ENCODE data around the gene NR1I2. TPM values are rescaled to one million over a fixed set of nuclear protein-coding genes. Genes with fewer than 3 reads are reported as not detected.

NR1I2 gene
- total and polyA plus RNA-seq, 2 donors (not counting 3 experiments of a cell fraction or from before 2014, with no cell fraction given) = 0.03 TPM; not detected in 1

DNA sequence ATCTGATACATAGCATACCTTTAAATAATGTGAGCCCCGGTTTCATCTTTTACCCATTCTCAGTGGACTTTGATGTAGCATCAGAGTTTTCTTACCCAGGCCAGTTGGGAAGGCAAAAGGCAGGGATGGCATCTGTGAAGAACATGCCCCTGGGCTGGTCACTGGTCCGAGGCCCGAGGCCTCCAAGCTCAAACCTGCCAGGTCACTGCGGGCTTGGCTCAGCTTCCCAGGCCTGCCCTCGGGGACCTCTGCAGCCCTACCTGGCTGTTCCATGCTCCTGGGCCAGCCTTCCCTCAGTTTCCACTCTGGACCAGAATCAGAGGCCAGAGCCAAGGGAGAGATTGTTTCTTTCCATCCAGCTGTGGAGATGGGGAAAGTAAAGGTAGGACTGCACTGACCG is 26.9 kb downstream of the NR1I2 start:
- intact Hi-C loops (cut with micrococcal nuclease) (no loop called here), dilution Hi-C loops (cut with MboI; ENCODE audit: extremely low pct_ligation_motif_present, low sequenced_read_pairs) (no loop called here)
- no peak overlapping the region for H3K9ac ChIP-seq (replicated peaks; ENCODE audit: extremely low read depth, insufficient read depth, low read length)
- CTCF ChIA-PET = interaction anchor here (1.0 to 1.4 kb wide), 3 partner anchors 9 to 11 kb away, joined by 3 to 6 read pairs (median 4); no protein-coding TSS in a partner anchor
- H3K27me3 ChIP-seq (ENCODE audit: control insufficient read depth in 2 of 2, insufficient read depth in 2 of 2, low read length in 2 of 2) = no peaks in the 10 kb centered on the region
- no peak overlapping the region for H2AFZ ChIP-seq (ENCODE audit: low read depth, low read length)
- FAIRE-seq = no peak
- H3K79me2 ChIP-seq (ENCODE audit: control insufficient read depth, insufficient read depth, low read length) = no peaks in the 10 kb centered on the region
- no peak for DNase-seq (ENCODE audit: low read depth, low spot score)
- TF ChIP-seq, protein P1, sequence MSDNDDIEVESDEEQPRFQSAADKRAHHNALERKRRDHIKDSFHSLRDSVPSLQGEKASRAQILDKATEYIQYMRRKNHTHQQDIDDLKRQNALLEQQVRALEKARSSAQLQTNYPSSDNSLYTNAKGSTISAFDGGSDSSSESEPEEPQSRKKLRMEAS (IDR thresholded peaks at IDR 0.05; ENCODE audit: insufficient read depth, insufficient read length) = no peak
- no peaks in the 10 kb centered on the region for H3K36me3 ChIP-seq (ENCODE audit: control insufficient read depth in 2 of 2, extremely low read depth in 1 of 2, insufficient read depth in 2 of 2, low read length in 2 of 2)
- POLR2A ChIA-PET = no interaction called here
- no peaks in the 10 kb centered on the region for H4K20me1 ChIP-seq (replicated peaks; ENCODE audit: control insufficient read depth, extremely low read depth, insufficient read depth, low read length)
- no peak overlapping the region for H3K27ac ChIP-seq (ENCODE audit: insufficient read depth, low read depth, low read length)
- no peaks in the 10 kb centered on the region for H3K9me3 ChIP-seq (replicated peaks; ENCODE audit: control insufficient read depth, insufficient read depth, low read length)
- H3K4me1 ChIP-seq (ENCODE audit: control insufficient read depth, extremely low read depth, insufficient read depth, low read length) = peaks cover 7% of the 10 kb centered on the region
- H3K9me1 ChIP-seq (replicated peaks; ENCODE audit: control insufficient read depth, extremely low read depth, insufficient read depth, low read length) = no peaks in the 10 kb centered on the region
- no TSS peak for BruUV-seq (replicated peaks)
- H3K4me2 ChIP-seq (ENCODE audit: insufficient read depth, low read length) = no peak overlapping the region
- H3K4me3 ChIP-seq (replicated peaks in 1 of 3; ENCODE audit: insufficient read depth in 1 of 3, low read depth in 1 of 3, low read length in 3 of 3) = no peak overlapping the region

DNA sequence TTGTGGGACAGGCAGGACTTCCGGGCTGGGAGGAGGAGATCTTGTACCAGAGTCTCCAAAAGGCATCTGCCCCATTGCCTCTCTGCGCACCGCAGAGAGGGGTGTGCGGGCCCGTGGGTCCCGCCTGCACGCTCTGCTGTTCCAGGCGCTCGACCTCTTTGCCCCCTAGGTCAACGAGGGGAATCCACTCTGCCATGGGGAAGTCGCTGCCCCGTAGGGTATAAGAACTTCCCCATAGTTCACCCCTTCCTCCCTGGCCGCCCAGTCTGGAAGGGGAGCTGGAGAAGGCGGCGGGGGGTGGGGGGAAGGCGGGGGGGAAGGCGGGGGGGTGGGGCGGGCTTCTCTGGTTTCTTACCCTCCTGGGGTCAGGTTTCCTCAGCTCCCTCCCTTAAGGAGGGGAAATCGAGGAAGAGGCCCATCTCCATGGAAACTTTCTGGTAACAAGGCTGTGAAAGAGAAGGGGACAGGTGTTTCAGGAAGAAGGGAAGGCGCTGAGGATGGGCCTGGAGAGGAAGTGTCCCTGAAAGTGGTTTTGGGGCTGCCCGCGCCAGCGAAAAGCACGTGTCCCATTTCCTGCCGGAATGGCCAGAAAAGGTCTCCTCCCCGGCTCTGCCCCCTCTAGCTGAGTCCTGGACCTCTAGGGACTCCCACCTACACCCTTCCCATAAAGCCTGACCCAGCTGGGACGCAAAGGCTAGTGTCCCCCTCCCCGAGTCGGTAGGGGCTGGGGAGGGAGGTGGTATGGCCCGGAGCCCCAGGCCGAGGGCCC is 27.5 kb downstream of the NR1I2 start:
- Histone ChIP-seq H3K27ac (ENCODE audit: insufficient read depth, low read depth, low read length) (no peak overlapping the region), H3K9me1 (replicated peaks; ENCODE audit: control insufficient read depth, extremely low read depth, insufficient read depth, low read length) (no peaks in the 10 kb centered on the region), H3K4me3 (replicated peaks in 1 of 3; ENCODE audit: insufficient read depth in 1 of 3, low read depth in 1 of 3, low read length in 3 of 3) (peak overlapping the region in 2 of 3 experiments; percentile 0 to 35), H3K9ac (replicated peaks; ENCODE audit: extremely low read depth, insufficient read depth, low read length) (no peak overlapping the region), H3K79me2 (ENCODE audit: control insufficient read depth, insufficient read depth, low read length) (no peaks in the 10 kb centered on the region), H3K4me2 (ENCODE audit: insufficient read depth, low read length) (peak overlapping the region; percentile 47), H3K27me3 (ENCODE audit: control insufficient read depth in 2 of 2, insufficient read depth in 2 of 2, low read length in 2 of 2) (no peaks in the 10 kb centered on the region), H4K20me1 (replicated peaks; ENCODE audit: control insufficient read depth, extremely low read depth, insufficient read depth, low read length) (no peaks in the 10 kb centered on the region), H3K36me3 (ENCODE audit: control insufficient read depth in 2 of 2, extremely low read depth in 1 of 2, insufficient read depth in 2 of 2, low read length in 2 of 2) (no peaks in the 10 kb centered on the region), H2AFZ (ENCODE audit: low read depth, low read length) (peak overlapping the region; percentile 89), H3K9me3 (replicated peaks; ENCODE audit: control insufficient read depth, insufficient read depth, low read length) (no peaks in the 10 kb centered on the region), H3K4me1 (ENCODE audit: control insufficient read depth, extremely low read depth, insufficient read depth, low read length) (peaks cover 7% of the 10 kb centered on the region)
- DNase-seq (ENCODE audit: low read depth, low spot score) (no peak), FAIRE-seq (peak; percentile 52)
- CTCF ChIA-PET = interaction anchor here (1.0 to 1.8 kb wide), 4 partner anchors 9 to 120 kb away, joined by 3 to 5 read pairs (median 4); no protein-coding TSS in a partner anchor
- POLR2A ChIA-PET = no interaction called here
- dilution Hi-C loops (cut with MboI; ENCODE audit: extremely low pct_ligation_motif_present, low sequenced_read_pairs) = no loop called here
- intact Hi-C loops (cut with micrococcal nuclease) = no loop called here
- BruUV-seq (replicated peaks) = no TSS peak
- TF ChIP-seq JUN (IDR thresholded peaks at IDR 0.05; ENCODE audit: borderline replicate concordance, insufficient read depth, insufficient read length, low read depth) = no peak
- no peak for TF ChIP-seq FOS (IDR thresholded peaks at IDR 0.05; ENCODE audit: borderline replicate concordance, insufficient read depth, low read length)
- TF ChIP-seq, protein P2, sequence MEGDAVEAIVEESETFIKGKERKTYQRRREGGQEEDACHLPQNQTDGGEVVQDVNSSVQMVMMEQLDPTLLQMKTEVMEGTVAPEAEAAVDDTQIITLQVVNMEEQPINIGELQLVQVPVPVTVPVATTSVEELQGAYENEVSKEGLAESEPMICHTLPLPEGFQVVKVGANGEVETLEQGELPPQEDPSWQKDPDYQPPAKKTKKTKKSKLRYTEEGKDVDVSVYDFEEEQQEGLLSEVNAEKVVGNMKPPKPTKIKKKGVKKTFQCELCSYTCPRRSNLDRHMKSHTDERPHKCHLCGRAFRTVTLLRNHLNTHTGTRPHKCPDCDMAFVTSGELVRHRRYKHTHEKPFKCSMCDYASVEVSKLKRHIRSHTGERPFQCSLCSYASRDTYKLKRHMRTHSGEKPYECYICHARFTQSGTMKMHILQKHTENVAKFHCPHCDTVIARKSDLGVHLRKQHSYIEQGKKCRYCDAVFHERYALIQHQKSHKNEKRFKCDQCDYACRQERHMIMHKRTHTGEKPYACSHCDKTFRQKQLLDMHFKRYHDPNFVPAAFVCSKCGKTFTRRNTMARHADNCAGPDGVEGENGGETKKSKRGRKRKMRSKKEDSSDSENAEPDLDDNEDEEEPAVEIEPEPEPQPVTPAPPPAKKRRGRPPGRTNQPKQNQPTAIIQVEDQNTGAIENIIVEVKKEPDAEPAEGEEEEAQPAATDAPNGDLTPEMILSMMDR (IDR thresholded peaks at IDR 0.05; ENCODE audit: extremely low read depth in 1 of 2, insufficient read depth in 1 of 2, low read depth in 1 of 2, low read length in 2 of 2) = no peak
- no peak for TF ChIP-seq MYC (IDR thresholded peaks at IDR 0.05; ENCODE audit: low read depth, low read length)
- TF ChIP-seq GATA2 (IDR thresholded peaks at IDR 0.05; ENCODE audit: insufficient read depth, insufficient read length, low read depth, low read length) = no peak
- TF ChIP-seq POLR2AphosphoS5 (IDR thresholded peaks at IDR 0.05; ENCODE audit: insufficient read depth, low read depth, low read length) = no peak
- no peak for TF ChIP-seq EZH2 (IDR thresholded peaks at IDR 0.05; ENCODE audit: borderline replicate concordance, low read depth, low read length, severe bottlenecking)
- TF ChIP-seq, protein P1 (IDR thresholded peaks at IDR 0.05; ENCODE audit: insufficient read depth, insufficient read length) = no peak
- TF ChIP-seq POLR2A (IDR thresholded peaks at IDR 0.05; ENCODE audit: low read depth, low read length) = no peak
